ENCODE data around the gene CNTNAP2.

The CNTNAP2 gene

GRCh38 chr7:146359176-146359575 is 242.6 kb downstream of the CNTNAP2 start:
- no peak overlapping the region for H3K4me3 ChIP-seq (ENCODE audit: low read depth, low read length)
- H3K4me1 ChIP-seq, result no peaks in the 10 kb centered on the region
- no peak for DNase-seq
- H3K27me3 ChIP-seq, result no peaks in the 10 kb centered on the region
- no peak for TF ChIP-seq CTCF (IDR thresholded peaks at IDR 0.05; ENCODE audit: low read depth, low read length)
- no peaks in the 10 kb centered on the region for H3K36me3 ChIP-seq
- H3K9me3 ChIP-seq, result no peaks in the 10 kb centered on the region

DNA sequence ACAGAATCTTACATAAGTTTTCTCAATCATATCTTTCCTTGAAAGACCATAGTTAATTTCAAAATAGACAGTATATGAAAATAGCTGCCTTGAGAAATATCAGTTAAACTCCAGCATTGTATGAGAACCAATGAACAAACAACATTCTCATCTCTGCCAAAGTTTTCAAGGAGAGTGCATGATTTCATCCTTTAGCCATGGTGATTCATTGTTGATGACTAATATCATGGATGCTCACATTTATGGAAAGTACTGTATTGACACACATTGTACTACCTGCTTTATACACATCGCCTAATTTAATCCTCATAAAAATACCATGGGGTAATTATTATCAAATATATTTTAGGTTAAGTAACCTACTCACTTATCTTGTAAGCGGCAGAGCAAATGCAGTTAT is 250.3 kb downstream of the CNTNAP2 start:
- no peak for TF ChIP-seq CTCF (IDR thresholded peaks at IDR 0.05; ENCODE audit: low read depth, low read length)
- H3K27me3 ChIP-seq, result no peaks in the 10 kb centered on the region
- DNase-seq, result no peak

DNA sequence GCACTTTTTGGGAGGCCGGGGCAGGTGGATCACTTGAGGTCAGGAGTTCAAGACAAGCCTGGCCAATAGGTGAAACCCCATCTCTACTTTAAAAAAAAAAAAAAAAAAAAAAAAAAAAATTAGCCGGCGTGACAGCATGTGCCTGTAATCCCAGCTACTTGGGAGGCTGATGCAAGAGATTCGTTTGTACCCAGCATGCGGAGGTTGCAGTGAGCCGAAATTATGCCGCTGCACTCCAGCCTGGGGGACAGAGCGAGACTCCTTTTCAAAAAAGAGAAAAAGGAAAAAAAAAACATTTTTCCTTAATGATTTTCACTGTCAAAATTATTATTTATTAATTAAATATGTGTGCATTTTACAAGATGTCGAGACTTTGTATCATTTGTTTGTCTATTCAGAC is 253.6 kb downstream of the CNTNAP2 start:
- H3K4me1 ChIP-seq, result no peaks in the 10 kb centered on the region
- H3K27me3 ChIP-seq, result no peaks in the 10 kb centered on the region
- TF ChIP-seq CTCF (IDR thresholded peaks at IDR 0.05; ENCODE audit: low read depth, low read length), result no peak
- DNase-seq, result no peak
- no peak overlapping the region for H3K4me3 ChIP-seq (ENCODE audit: low read depth, low read length)
- H3K9me3 ChIP-seq, result no peaks in the 10 kb centered on the region
- H3K36me3 ChIP-seq, result no peaks in the 10 kb centered on the region

More for the DNA sequence above, 250.3 kb downstream of the CNTNAP2 start:
- Histone ChIP-seq H3K9me3 (no peaks in the 10 kb centered on the region), H3K4me1 (no peaks in the 10 kb centered on the region), H3K4me3 (ENCODE audit: low read depth, low read length) (no peak overlapping the region), H3K36me3 (no peaks in the 10 kb centered on the region)

DNA sequence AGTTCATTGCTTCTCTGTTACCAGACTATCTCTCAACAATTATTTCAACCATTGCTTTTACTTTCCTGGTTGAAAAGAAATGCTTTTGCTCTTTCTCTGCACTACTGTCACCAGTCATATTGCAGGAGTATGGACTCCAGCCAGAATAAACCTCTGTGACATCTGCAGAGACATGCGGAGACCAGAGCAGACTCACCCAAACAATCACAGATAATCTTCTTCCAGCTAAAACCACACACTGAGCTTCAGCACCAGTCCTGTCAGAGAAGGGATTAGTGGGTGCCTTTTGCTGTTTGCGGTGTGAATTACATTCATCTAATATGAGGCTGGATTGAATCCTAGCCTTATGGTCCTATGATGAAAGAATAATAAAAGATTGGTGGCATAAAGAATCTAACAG is 258.6 kb downstream of the CNTNAP2 start:
- Histone ChIP-seq H3K4me1 (no peaks in the 10 kb centered on the region), H3K27me3 (no peaks in the 10 kb centered on the region), H3K4me3 (ENCODE audit: low read depth, low read length) (no peak overlapping the region), H3K36me3 (no peaks in the 10 kb centered on the region), H3K9me3 (no peaks in the 10 kb centered on the region)
- DNase-seq, result no peak
- no peak for TF ChIP-seq CTCF (IDR thresholded peaks at IDR 0.05; ENCODE audit: low read depth, low read length)

GRCh38 chr7:146378196-146378595 is 261.6 kb downstream of the CNTNAP2 start:
- Histone ChIP-seq H3K27me3 (no peaks in the 10 kb centered on the region), H3K36me3 (no peaks in the 10 kb centered on the region), H3K4me1 (no peaks in the 10 kb centered on the region), H3K9me3 (no peaks in the 10 kb centered on the region), H3K4me3 (ENCODE audit: low read depth, low read length) (no peak overlapping the region)
- no peak for TF ChIP-seq CTCF (IDR thresholded peaks at IDR 0.05; ENCODE audit: low read depth, low read length)
- DNase-seq, result no peak

DNA sequence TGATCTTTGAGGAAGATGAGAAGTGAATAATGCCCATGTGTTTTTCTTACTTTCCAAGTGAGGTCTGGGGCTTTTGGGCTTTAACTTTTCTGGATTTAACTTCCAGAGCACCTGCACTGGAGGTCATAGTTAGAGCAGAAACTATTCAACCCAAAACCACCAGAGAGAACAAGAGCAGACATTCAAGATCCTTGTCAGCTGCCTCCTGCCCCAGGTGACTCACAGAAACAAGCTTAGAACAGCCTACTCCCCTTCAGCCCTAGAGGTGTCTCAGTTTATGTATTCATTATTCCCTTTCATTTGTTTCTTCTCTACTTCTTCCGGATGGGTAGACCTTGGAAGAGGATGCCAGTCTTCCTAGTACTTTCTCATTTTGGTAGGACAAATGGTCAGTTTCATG is 270.5 kb downstream of the CNTNAP2 start:
- DNase-seq, result no peak
- H3K36me3 ChIP-seq, result no peaks in the 10 kb centered on the region
- H3K4me3 ChIP-seq (ENCODE audit: low read depth, low read length), result no peak overlapping the region
- no peaks in the 10 kb centered on the region for H3K4me1 ChIP-seq
- H3K9me3 ChIP-seq, result no peaks in the 10 kb centered on the region
- H3K27me3 ChIP-seq, result no peaks in the 10 kb centered on the region
- no peak for TF ChIP-seq CTCF (IDR thresholded peaks at IDR 0.05; ENCODE audit: low read depth, low read length)
